Activated CD8-positive, alpha-beta T cell treated with anti-CD3 and anti-CD28 coated beads, Interleukin-2, amount 10 ng/mL, durations not matched to agents 7 days and 5 days (primary cell): ENCODE data around the gene ACP4. TPM values are rescaled to one million over a fixed set of nuclear protein-coding genes. Genes with fewer than 3 reads are reported as not detected.

Source experiments
- ATAC-seq: fragments of 150-1000 bp; cut with Tn5 transposase; one replicate; pipeline ENCODE4 v1.10.0; 2021; ENCODE audit warnings: moderate library complexity
- CTCF ChIA-PET: fragments of 350-600 bp; sonication (Branson Sonifier 250); formaldehyde crosslinking; loops from one replicate; lab custom pipeline; 2021; ENCODE audit warnings: antibody characterized with exemption; lab: Charles Lee
- POLR2A ChIA-PET: fragments of 350-600 bp; sonication (Branson Sonifier 250); formaldehyde crosslinking; loops from one replicate; lab custom pipeline; 2021; ENCODE audit warnings: antibody characterized with exemption; lab: Charles Lee
- DNase-seq: peaks from one replicate; pipeline ENCODE4 v3.0.0-alpha.2; 2020
- H3K27ac Mint-ChIP-seq: one replicate; pipeline ENCODE4 v1.8.0; 2021; ENCODE audit warnings: mild to moderate bottlenecking, mixed read lengths
- H3K27me3 Mint-ChIP-seq: one replicate; pipeline ENCODE4 v1.8.0; 2021; ENCODE audit warnings: low read depth, mixed read lengths
- H3K36me3 Mint-ChIP-seq: one replicate; pipeline ENCODE4 v1.8.0; 2021; ENCODE audit warnings: low read depth, mixed read lengths
- H3K4me1 Mint-ChIP-seq: one replicate; pipeline ENCODE4 v1.8.0; 2021; ENCODE audit warnings: low read depth, mixed read lengths
- H3K4me3 Mint-ChIP-seq: one replicate; pipeline ENCODE4 v1.8.0; 2021; ENCODE audit warnings: mild to moderate bottlenecking, mixed read lengths
- H3K9me3 Mint-ChIP-seq: one replicate; pipeline ENCODE4 v1.8.0; 2022; ENCODE audit warnings: mixed read lengths; ENCODE audit not compliant: insufficient read depth
- total RNA-seq, 2 experiments: library from RNA; stranded (reverse); gene quantifications; one replicate each; pipeline ENCODE4 v1.2.3, GENCODE V29; 2021

ACP4 gene
- total RNA-seq, 2 experiments from 2014 or later = not detected

DNA sequence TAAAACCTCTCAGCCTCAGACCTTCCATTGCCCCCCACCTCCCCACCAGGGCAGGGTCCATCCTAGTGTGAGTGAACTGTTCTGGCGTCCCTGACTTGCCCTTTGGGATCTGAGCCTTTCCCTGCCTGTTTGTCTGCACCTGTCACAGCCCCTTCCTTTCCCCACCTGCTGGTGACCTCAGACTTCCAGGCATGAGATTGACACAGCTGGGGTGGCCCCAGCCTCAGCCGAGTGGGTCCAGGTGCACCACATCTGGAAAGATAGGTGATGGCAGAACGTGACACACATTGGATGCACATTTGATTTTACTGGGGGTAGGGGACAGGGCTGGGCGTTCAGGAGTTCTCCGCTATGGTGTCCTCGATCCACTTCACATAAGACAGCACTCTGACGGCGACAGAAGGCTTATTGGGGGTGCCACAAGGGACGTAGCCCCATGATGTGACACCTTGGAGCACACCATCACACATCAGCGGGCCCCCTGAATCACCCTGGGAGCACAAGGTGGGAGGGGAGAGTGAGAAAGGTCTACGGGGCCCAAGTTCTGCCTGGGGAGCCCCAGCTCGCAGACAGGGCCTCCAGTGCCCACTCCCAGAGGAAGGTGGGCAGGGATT is 28.8 kb downstream of the ACP4 start:
- ATAC-seq = no peak
- Mint-ChIP-seq H3K36me3 (no peaks in the 10 kb centered on the region), H3K9me3 (no peaks in the 10 kb centered on the region), H3K27ac (no peak overlapping the region), H3K27me3 (peaks cover 51% of the 10 kb centered on the region), H3K4me1 (peaks cover 33% of the 10 kb centered on the region), H3K4me3 (peak overlapping the region; percentile 67)
- POLR2A ChIA-PET = interaction anchor here (4.0 kb wide), 1 partner anchor 14 kb away, joined by 26 read pairs; no protein-coding TSS in a partner anchor
- DNase-seq = no peak
- CTCF ChIA-PET = interaction anchor here (1.2 kb wide), 1 partner anchor 103 kb away, joined by 3 read pairs; no protein-coding TSS in a partner anchor

DNA sequence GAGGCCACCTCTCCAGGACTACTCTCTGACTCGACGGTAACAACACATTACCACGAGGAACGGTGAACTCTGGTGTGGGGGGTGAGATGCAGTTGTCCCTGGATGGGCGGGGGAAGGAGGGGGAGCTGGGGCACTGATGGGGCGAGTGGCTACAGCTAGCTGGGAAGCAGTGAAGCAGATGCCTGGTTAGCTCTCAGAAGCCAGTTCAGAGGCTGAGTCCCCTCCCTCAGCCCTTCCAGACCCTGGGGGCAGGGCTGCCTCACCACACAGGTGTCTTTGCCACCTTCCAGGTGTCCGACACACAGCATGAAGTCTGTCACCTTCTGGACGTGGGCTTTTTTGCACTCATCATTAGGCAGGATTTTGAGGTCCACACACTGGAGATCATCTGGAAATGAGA is 29.4 kb downstream of the ACP4 start:
- H3K27me3 Mint-ChIP-seq = peaks cover 55% of the 10 kb centered on the region
- H3K4me1 Mint-ChIP-seq = peaks cover 33% of the 10 kb centered on the region
- DNase-seq (no peak), ATAC-seq (no peak)
- ChIA-PET CTCF (interaction anchor here (0.7 to 1.2 kb wide), 2 partner anchors 102 to 456 kb away, joined by 3 read pairs; no protein-coding TSS in a partner anchor), POLR2A (interaction anchor here (4.0 kb wide), 1 partner anchor 15 kb away, joined by 26 read pairs; no protein-coding TSS in a partner anchor)
- H3K36me3 Mint-ChIP-seq = no peaks in the 10 kb centered on the region
- no peak overlapping the region for H3K4me3 Mint-ChIP-seq
- H3K27ac Mint-ChIP-seq = no peak overlapping the region
- no peaks in the 10 kb centered on the region for H3K9me3 Mint-ChIP-seq

DNA sequence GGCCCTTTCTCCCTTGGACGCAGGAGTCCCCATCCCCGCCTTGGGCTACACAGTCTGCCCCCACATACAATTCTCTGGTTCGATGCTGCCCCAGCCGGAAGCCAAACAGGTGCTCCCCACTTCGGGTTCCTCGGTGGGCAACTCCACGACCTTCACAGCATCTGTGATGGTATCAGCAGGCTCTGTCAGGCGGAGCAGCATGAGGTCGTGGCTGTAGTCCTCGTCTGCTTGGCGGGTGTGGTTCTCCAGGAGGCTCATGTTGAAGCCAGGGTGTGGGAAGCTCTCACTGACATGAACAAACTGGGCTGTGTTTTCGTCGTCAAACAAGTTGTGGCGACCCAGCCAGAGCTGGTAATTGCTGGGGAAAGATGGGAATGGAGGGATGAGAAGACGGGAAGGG is 29.9 kb downstream of the ACP4 start:
- CTCF ChIA-PET = interaction anchor here (0.7 to 1.2 kb wide), 3 partner anchors 10 to 457 kb away, joined by 3 read pairs; no protein-coding TSS in a partner anchor
- ATAC-seq = no peak
- Mint-ChIP-seq H3K9me3 (no peaks in the 10 kb centered on the region), H3K4me3 (peak overlapping the region; percentile 52), H3K36me3 (no peaks in the 10 kb centered on the region), H3K27me3 (peaks cover 55% of the 10 kb centered on the region), H3K27ac (peak overlapping the region; percentile 65), H3K4me1 (peaks cover 33% of the 10 kb centered on the region)
- no peak for DNase-seq
- POLR2A ChIA-PET = interaction anchor here (4.0 kb wide), 1 partner anchor 16 kb away, joined by 26 read pairs; no protein-coding TSS in a partner anchor

DNA sequence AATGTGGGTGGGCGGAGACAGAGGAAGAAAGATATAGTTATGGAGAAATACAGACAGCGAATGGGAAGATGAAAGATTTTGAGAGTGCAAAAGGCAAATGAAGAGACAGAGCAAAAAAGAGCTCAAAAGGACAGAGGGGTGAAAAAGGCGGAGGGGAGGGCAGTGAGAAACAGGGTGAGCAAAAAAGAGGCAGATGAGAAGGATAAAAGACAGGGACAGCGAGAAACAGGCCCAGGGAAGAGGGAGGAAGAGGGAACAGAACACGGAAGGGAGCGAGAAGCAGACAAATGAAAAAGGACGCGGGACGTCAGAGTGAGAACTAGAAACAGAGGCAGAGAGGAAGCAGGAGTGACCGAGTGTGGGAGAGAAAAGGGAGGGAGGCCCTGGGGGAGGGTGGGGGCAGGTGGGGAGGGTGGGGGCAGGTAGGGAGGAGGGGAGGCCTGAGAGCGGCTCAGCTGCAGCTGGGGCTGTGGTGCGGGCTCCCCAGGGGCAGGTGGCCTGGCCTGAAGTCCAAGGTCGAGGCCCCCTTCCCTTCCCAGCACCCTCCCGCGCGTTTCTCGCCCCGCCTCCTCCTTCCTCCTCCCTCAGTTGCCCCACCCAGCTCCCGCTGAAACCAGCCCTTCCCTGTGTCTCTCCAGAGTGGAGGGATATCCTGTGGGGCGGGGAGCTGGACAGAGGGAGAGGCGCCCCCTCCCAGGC is 30.5 kb downstream of the ACP4 start:
- peaks cover 55% of the 10 kb centered on the region for H3K27me3 Mint-ChIP-seq
- ChIA-PET CTCF (interaction anchor here (0.9 kb wide), 1 partner anchor 10 kb away, joined by 3 read pairs; no protein-coding TSS in a partner anchor), POLR2A (interaction anchor here (0.6 to 4.0 kb wide), 2 partner anchors 16 to 434 kb away, joined by 3 to 26 read pairs; no protein-coding TSS in a partner anchor)
- H3K27ac Mint-ChIP-seq = peak overlapping the region; percentile 65
- DNase-seq (no peak), ATAC-seq (no peak)
- H3K9me3 Mint-ChIP-seq = no peaks in the 10 kb centered on the region
- H3K4me3 Mint-ChIP-seq = peak overlapping the region; percentile 52
- H3K36me3 Mint-ChIP-seq = no peaks in the 10 kb centered on the region
- H3K4me1 Mint-ChIP-seq = peaks cover 33% of the 10 kb centered on the region

DNA sequence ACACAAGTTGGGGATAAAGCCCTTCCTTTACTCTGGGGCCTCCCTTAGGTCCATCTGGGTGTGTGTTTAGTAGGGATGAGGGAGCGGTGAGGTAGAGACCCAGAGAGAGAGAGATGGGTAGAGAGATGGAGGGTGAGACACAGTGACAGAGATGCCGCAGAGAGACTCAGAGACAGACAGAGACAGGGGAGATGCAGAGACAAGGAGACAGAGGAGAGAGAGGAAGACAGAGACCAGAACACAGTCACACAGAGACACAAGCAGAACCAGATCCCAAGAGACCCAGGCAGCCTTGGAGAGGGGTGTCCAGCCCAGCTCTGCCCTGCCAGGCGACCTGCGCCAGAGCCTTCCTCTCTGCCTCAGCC is 31.0 kb downstream of the ACP4 start:
- ATAC-seq = no peak
- Mint-ChIP-seq H3K27me3 (peaks cover 55% of the 10 kb centered on the region), H3K27ac (no peak overlapping the region), H3K4me1 (peaks cover 33% of the 10 kb centered on the region), H3K9me3 (no peaks in the 10 kb centered on the region), H3K36me3 (no peaks in the 10 kb centered on the region), H3K4me3 (no peak overlapping the region)
- no peak for DNase-seq
- ChIA-PET POLR2A (no interaction called here), CTCF (no interaction called here)

DNA sequence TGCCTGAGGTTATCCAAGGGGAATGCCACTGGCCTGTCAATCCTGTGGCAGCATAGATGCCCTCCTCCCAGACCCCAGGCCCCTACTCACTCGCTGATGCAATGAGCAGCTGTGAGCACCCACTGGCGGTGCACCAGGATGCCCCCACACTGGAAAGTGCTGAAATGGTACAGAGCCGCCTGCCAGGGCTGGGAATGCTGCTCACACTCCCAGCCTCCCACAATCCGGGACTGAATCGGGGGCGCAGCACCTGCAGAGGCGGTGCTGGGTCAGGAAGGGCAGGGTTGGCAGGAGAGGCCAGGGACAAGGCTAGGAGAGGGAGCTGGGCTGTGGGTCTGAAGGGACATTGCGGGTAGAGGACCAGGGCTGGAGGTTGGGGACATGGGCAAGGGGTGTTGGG is 31.4 kb downstream of the ACP4 start:
- H3K9me3 Mint-ChIP-seq = no peaks in the 10 kb centered on the region
- ChIA-PET CTCF (no interaction called here), POLR2A (interaction anchor here (0.7 kb wide), 1 partner anchor 16 kb away, joined by 4 read pairs; no protein-coding TSS in a partner anchor)
- no peak overlapping the region for H3K27ac Mint-ChIP-seq
- no peaks in the 10 kb centered on the region for H3K36me3 Mint-ChIP-seq
- DNase-seq (no peak), ATAC-seq (no peak)
- peaks cover 33% of the 10 kb centered on the region for H3K4me1 Mint-ChIP-seq
- H3K4me3 Mint-ChIP-seq = no peak overlapping the region
- H3K27me3 Mint-ChIP-seq = peaks cover 53% of the 10 kb centered on the region

DNA sequence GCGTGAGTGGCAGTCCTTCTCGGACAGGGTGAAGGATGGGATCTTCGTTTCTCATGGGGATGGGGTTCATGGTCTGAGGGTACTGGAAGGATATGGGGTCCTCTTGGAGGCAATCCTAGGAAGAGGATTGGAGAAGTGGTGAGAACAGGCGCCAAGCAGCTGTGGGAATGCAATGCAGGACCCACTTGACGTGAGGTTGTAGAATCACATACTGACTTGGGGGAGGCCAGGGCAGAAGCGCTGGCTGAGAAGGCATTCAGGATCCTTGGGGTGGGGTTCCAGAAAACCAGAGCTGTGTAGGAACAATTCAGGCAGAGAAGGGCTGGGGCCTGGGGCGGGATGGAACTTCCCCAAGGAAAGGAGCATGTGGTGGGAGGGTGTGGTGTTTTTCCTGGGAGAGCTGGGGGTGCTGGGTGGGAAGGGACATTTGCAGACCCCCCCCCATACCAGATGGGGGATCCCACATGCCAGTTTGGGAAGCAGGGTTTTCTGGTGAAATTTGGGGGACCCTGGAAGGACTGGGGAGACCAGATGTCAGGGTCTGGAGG is 32.5 kb downstream of the ACP4 start:
- ChIA-PET CTCF (no interaction called here), POLR2A (no interaction called here)
- DNase-seq (no peak), ATAC-seq (no peak)
- Mint-ChIP-seq H3K4me3 (no peak overlapping the region), H3K9me3 (no peaks in the 10 kb centered on the region), H3K27ac (no peak overlapping the region), H3K4me1 (peaks cover 25% of the 10 kb centered on the region), H3K27me3 (peaks cover 47% of the 10 kb centered on the region), H3K36me3 (no peaks in the 10 kb centered on the region)

DNA sequence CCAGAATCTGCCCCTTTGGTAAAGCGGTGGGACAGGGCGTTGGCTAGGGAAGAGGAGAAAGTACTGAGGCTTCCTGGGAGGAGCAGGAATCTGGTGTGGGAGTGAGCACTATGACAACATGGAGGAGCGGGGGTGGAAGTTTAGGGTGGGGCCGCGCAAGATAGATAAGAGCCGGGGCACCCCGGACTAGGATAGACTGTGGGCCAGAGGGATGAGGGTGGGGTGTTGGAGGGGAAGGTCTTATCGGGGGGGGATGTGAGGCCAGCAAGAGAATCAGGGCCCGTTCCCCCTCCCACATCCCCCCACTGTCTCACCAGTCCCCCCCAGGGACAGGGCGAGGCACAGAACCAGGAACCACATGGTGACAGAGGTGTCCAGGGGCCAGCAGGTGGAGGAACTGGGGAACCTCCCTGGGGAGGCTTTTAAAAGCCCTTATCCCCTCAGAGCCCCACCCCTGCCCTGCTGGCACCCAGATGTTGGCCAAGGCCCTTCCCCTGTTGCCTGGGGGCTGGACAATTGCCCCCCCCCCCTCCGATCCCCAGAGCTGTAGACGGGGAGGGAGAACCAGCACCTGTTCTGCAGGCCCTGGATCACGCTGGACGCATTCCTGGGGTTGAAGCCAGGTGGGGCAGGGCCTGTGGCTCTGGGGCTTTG is 33.3 kb downstream of the ACP4 start, which contains the start of gene KLK1:
Gene KLK1, minus strand, starts transcription at position 399 of the 654 bp plus-strand sequence. Its CDS starts 39 bp downstream, at position 360.
- Mint-ChIP-seq H3K9me3 (no peaks in the 10 kb centered on the region), H3K36me3 (no peaks in the 10 kb centered on the region), H3K4me1 (peaks cover 18% of the 10 kb centered on the region), H3K27me3 (peaks cover 46% of the 10 kb centered on the region), H3K27ac (no peak within 1 kb of the TSS), H3K4me3 (no peak within 1 kb of the TSS)
- no peak for ATAC-seq
- DNase-seq = no peak
- POLR2A ChIA-PET = no interaction called here
- CTCF ChIA-PET = no interaction called here

DNA sequence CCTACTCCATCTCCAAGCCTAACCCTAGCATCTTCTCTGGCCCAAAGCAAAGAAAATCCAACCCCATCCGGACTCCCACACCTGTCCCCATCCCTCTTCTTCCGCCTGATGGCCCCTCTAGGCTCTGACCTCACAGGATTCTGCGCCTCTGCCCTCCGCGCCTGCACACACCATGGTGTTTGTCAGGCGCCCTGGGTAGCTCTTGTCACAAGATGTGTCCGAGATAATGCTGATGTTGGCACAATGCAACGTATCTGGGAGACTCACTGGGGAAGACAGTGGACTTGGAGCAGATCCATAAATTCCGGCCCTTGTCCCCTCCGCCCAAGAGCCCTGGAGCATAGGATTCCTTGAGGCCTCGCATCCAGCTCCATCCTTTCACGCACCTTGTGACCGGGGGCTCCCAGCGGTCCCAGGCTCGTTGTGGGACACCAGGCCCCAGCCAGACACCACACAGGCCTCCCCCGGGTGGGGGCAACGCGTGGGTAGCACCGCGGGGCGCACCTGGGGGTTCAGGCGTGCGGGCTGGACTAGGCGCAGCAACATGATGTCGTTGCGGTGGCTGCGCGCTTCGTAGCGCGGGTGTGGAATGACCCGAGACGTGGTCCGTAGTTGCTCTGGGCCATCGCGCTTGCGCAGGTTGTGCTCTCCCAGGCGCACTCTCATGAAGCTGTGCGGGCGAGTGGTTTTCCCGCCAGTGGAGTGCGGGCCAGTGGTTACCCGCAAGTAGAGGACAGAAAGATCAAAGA is 36.5 kb downstream of the ACP4 start:
- ChIA-PET POLR2A (no interaction called here), CTCF (no interaction called here)
- no peaks in the 10 kb centered on the region for H3K4me1 Mint-ChIP-seq
- no peak overlapping the region for H3K27ac Mint-ChIP-seq
- no peak overlapping the region for H3K4me3 Mint-ChIP-seq
- peaks cover 20% of the 10 kb centered on the region for H3K27me3 Mint-ChIP-seq
- H3K9me3 Mint-ChIP-seq = no peaks in the 10 kb centered on the region
- no peaks in the 10 kb centered on the region for H3K36me3 Mint-ChIP-seq
- DNase-seq (no peak), ATAC-seq (no peak)

DNA sequence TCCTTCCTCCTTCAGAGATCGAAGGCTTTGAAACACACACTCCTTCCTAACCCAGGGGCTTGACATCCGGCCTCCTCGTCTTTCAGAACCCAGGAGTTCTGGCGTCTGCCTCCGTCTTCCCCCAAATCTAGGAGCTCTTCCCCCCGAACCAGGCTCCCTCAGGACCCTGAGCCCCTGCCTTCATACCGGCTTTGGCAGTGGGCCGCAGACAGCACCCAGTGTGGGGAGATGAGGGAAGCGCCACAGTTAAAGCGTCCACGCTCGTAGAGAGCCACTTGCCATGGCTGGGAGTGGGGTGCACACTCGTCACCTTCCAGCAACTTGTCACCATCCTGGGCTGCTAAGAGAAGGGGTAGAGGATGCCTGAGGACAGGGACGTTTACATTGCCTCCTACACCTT is 37.3 kb downstream of the ACP4 start:
- Mint-ChIP-seq H3K27ac (no peak overlapping the region), H3K9me3 (no peaks in the 10 kb centered on the region), H3K36me3 (no peaks in the 10 kb centered on the region), H3K4me1 (no peaks in the 10 kb centered on the region), H3K4me3 (no peak overlapping the region), H3K27me3 (peaks cover 12% of the 10 kb centered on the region)
- no peak for DNase-seq
- CTCF ChIA-PET = no interaction called here
- ATAC-seq = no peak
- POLR2A ChIA-PET = no interaction called here

DNA sequence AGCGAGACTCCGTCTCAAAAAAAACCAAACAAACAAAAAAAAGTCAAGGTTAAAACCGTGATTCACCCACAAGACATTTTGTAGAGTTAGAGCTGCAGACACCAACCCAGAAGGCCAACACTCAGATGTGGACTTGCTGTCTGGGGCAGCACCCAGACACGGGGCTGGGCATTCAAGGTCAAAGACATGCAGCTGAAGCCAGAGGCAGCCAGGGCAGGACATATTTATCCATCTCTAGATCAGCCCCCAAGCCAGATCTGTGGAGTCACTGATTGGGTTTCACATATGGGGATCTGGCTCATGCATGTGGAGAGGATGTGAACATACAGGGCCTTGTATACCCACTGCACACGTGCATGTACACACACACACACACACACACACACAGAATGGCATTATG is 39.6 kb downstream of the ACP4 start:
- peaks cover 8% of the 10 kb centered on the region for H3K27me3 Mint-ChIP-seq
- no peaks in the 10 kb centered on the region for H3K36me3 Mint-ChIP-seq
- CTCF ChIA-PET = interaction anchor here (1.1 kb wide), 1 partner anchor 92 kb away, joined by 3 read pairs; no protein-coding TSS in a partner anchor

More for the DNA sequence above, 39.6 kb downstream of the ACP4 start:
- H3K4me1 Mint-ChIP-seq = no peaks in the 10 kb centered on the region
- POLR2A ChIA-PET = interaction anchor here (0.6 kb wide), 1 partner anchor 456 kb away, joined by 3 read pairs; no protein-coding TSS in a partner anchor
- no peak overlapping the region for H3K4me3 Mint-ChIP-seq
- H3K9me3 Mint-ChIP-seq = no peaks in the 10 kb centered on the region
- no peak for DNase-seq
- no peak overlapping the region for H3K27ac Mint-ChIP-seq
- ATAC-seq = no peak
